Epithelial cell of esophagus (primary cell): ENCODE data around the gene NFAM1.

Experiments
- DNase-seq: peaks from one replicate; pipeline ENCODE4 v3.0.0; 2010; ENCODE audit warnings: low read depth
- H3K4me3 ChIP-seq: 2 replicates; pipeline ENCODE4 v1.5.1; 2011; ENCODE audit warnings: mild to moderate bottlenecking, low read length, control low read depth
- CTCF ChIP-seq: IDR thresholded peaks from 2 replicates; pipeline ENCODE4 v1.5.1; 2011; ENCODE audit warnings: low read depth, mild to moderate bottlenecking, low read length, control low read depth, inconsistent platforms; ENCODE audit not compliant: insufficient read depth; ENCODE audit errors: missing control alignments

The NFAM1 gene

DNA sequence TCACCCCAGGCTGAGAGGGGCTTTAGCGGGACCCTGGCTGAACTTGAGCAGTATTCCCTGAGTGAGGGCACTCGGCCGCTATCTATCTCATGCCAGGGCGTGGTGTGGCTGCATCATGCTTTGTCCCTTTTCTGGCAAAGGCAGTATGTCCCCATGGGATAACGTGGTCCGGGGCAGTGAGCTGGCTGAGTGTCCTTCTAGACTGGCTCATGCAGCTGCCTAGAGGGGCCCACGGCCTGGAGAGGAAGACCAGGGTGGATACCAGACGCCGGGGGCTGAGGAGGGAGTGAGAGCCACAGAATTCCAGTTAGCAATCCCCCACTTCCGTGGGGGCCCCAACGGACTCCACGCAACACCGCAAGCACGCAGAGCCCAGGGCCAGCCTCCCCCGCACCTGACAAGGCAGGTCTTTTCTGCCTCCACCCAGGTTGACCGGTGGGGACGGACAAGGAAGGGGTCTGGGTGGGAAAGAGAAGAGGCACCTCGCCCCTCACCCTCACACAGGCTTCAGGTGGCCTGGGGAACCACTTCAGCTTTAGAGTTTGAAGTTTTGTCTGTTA lies 15.5 kb downstream of the NFAM1 start:
- no peak for TF ChIP-seq CTCF
- DNase-seq, result no peak
- no peak overlapping the region for H3K4me3 ChIP-seq

DNA sequence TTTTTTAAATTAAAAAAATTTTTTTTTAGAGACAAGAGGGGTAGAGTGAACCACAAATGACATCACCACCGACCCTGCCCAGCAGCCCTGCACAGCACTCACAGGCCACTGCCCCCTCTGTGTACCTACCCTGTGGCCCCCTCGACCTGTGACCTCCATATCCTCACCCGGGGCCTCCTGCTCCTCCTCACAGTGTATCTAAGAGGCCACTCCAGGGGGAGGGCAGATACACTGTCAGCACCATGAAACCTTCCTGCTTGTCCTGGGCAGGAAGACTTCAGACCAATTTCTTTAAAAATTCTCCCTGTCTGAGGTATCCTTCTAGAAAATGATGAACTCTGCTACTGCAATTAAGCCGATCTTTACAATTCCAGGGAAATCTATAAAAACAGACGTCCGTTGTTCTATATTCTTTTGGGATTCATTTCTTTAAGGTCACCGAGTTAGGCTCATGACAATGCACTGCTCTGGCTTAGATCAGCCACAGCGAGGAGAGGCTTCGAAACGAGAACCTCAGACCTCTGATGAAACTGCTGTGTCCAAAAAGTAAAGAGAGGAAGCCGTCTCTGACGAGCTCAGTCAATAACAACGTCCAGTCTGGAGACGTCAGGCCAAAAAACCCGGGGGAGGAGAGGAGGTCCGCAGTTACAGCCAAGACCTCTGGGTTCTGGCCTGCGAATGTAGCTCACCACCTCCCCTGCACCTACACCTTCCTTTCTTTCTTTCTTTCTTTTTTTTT lies 17.5 kb downstream of the NFAM1 start:
- no peak for DNase-seq
- no peak overlapping the region for H3K4me3 ChIP-seq
- no peak for TF ChIP-seq CTCF

- no peak overlapping the region for H3K4me3 ChIP-seq
- no peak for DNase-seq
- TF ChIP-seq CTCF, result no peak
Observed at GRCh38 chr22:42414021-42414420, 18.2 kb downstream of the NFAM1 start.

DNA sequence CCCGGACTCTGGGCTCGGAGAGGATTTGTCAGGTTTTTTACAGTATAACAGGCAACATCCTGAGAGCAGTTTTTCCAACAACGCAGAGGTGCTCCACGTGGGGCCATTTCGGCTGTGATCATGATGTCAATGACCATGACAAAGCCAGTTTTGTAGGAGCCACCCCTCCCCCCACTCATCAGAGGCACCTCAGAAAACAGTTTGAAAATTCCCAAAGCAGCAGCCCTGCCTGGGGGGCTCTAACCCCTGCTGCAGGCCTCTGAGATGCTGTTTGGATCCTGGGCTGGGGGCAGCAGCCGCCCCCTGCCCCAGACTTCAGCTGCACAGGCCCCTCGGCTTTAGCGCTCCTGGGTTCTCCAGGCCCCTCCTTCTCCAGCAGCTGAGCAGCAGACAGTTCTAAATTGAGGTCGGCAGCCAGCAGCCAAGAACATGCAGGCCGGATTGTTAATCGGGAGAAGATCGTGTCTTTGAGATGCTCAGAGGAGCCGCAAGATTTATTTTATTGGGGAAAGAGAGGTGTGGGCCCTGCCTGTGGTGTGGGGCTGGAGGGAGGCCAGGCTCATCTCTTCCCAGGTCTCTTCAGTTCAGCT lies 19.4 kb downstream of the NFAM1 start:
- H3K4me3 ChIP-seq, result no peak overlapping the region
- no peak for TF ChIP-seq CTCF
- no peak for DNase-seq

DNA sequence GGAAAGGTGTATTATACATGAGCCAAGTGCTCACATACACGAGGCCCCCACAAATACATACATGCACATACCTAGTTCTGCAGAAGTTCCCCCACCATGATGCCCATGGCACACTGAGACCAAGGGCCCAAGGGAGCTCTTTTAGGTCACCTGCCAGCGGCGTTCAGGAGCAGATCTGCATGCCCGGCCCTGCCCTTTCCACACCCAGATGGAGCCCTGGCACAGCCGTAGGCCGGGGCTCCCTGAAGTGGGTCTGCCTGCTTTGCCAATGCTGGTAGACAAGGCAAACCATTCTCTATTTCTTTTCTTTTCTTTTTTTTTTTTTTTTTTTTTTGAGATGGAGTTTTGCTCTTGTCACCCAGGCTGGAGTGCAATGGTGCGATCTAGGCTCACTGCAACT lies 21.5 kb downstream of the NFAM1 start:
- H3K4me3 ChIP-seq, result no peak overlapping the region
- no peak for DNase-seq
- no peak for TF ChIP-seq CTCF

DNA sequence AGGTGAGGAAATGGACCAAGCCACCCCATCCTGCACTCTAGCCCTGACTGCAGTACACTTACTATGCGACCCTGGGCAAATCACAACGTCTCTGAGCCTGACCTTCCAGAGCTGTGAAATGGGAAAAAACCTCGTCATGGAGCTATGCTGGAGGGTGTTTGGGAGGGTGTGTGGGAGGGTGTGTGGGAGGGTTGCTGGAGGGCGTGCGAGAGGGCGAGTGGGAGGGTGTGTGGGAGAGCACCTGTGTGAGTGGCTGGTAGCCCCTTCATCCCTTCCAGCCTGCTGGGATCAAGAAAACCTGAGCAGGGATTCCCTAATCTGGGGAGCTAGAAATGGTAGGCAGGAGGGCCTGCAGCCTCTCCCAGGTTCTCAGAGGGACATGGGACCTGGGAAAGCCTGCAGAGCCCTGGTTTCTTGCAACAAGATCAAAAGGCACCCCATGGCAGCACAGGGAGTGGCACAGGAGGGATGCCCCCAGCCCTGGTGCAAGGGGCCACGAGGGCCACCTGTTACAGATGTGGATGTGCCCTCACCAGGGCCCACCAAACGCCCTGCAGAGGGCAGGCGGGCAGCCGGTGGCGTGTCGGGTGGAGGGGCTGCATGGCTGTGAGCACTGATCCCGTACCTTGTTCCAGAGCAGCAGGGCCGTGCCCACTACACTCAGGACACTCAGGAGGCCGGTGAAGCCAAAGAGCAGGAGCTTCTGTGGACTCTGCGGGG lies 23.2 kb downstream of the NFAM1 start:
- no peak overlapping the region for H3K4me3 ChIP-seq
- no peak for DNase-seq
- no peak for TF ChIP-seq CTCF
